IMR-90 (cell line): ENCODE data around the gene LTA. TPM values are rescaled to one million over a fixed set of nuclear protein-coding genes. Genes with fewer than 3 reads are reported as not detected.
A peak's percentile ranks its signal among the peaks of the same experiment; 100 is the strongest.

Experiments used
- ATAC-seq: fragments of 200-7000 bp; cut with Tn5 transposase; 2 replicates; pipeline ENCODE4 v1.9.1; 2020; ENCODE audit warnings: low read depth, mild to moderate bottlenecking, moderate library complexity
- Bru-seq: library from RNA; stranded (reverse); fragments of 400-500 nt; gene quantifications from one replicate; lab custom pipeline; 2021; lab: Mats Ljungman, UMichigan
- BruChase-seq, 2 experiments: library from RNA; stranded (reverse); fragments of 400-500 nt; gene quantifications; one replicate each; lab custom pipeline; 2021; lab: Mats Ljungman, UMichigan
- BruUV-seq: library from RNA; stranded (reverse); fragments of 400-500 nt; replicated peaks from 2 replicates; lab custom pipeline; 2021; lab: Mats Ljungman, UMichigan
- CTCF ChIA-PET: fragments of 300-600 bp; formaldehyde crosslinking; extraction: SDS; loops from one replicate; lab custom pipeline; 2021; ENCODE audit warnings: antibody characterized with exemption; lab: Yijun Ruan, JAX
- POLR2A ChIA-PET: fragments of 300-600 bp; sonication (Branson Sonifier 250); formaldehyde crosslinking; loops from one replicate; lab custom pipeline; 2022; ENCODE audit warnings: antibody characterized with exemption; ENCODE audit not compliant: unreplicated experiment; lab: Charles Lee
- DNase-seq: peaks from one replicate; pipeline ENCODE4 v3.0.0; 2013
- H2AFZ ChIP-seq: replicated peaks from 2 replicates; pipeline ENCODE3; 2013; ENCODE audit warnings: low read length, mild to moderate bottlenecking; ENCODE audit not compliant: poor library complexity
- H2AK5ac ChIP-seq: 2 replicates; pipeline ENCODE4 v1.6.1; 2013; ENCODE audit warnings: low read depth, low read length, inconsistent platforms
- H2AK9ac ChIP-seq: replicated peaks from 2 replicates; pipeline ENCODE3; 2013; ENCODE audit warnings: mild to moderate bottlenecking, low read depth, low read length, moderate library complexity; ENCODE audit not compliant: poor library complexity
- H2BK120ac ChIP-seq: 2 replicates; pipeline ENCODE4 v1.6.1; 2013; ENCODE audit warnings: low read depth, low read length, inconsistent platforms
- H2BK15ac ChIP-seq: 3 replicates; pipeline ENCODE4 v1.6.1; 2013; ENCODE audit warnings: low read depth, low read length, inconsistent platforms
- H2BK20ac ChIP-seq: 2 replicates; pipeline ENCODE4 v1.6.1; 2013; ENCODE audit warnings: low read depth, mild to moderate bottlenecking, inconsistent platforms, low read length, moderate library complexity
- H2BK5ac ChIP-seq: 2 replicates; pipeline ENCODE4 v1.6.1; 2013; ENCODE audit warnings: mild to moderate bottlenecking, low read depth, low read length, inconsistent platforms; ENCODE audit not compliant: poor library complexity, severe bottlenecking
- H3K14ac ChIP-seq: replicated peaks from 2 replicates; pipeline ENCODE4 v1.6.1; 2013; ENCODE audit warnings: low read depth, low read length, inconsistent platforms
- H3K18ac ChIP-seq: 2 replicates; pipeline ENCODE4 v1.6.1; 2013; ENCODE audit warnings: low read depth, low read length, control low read depth
- H3K23ac ChIP-seq: 2 replicates; pipeline ENCODE4 v1.6.1; 2013; ENCODE audit warnings: low read depth, low read length, inconsistent platforms
- H3K27ac ChIP-seq: 2 replicates; pipeline ENCODE4 v1.5.1; 2013; ENCODE audit warnings: mild to moderate bottlenecking, control low read depth, low read length; ENCODE audit not compliant: insufficient read depth
- H3K27me3 ChIP-seq: 2 replicates; pipeline ENCODE4 v1.6.1; 2013; ENCODE audit warnings: low read length; ENCODE audit not compliant: control insufficient read depth, insufficient read depth
- H3K36me3 ChIP-seq: 2 replicates; pipeline ENCODE4 v1.6.1; 2013; ENCODE audit warnings: low read length, mixed read lengths; ENCODE audit not compliant: control insufficient read depth, insufficient read depth
- H3K4ac ChIP-seq: 2 replicates; pipeline ENCODE4 v1.6.1; 2013; ENCODE audit warnings: low read depth, low read length, inconsistent platforms
- H3K4me1 ChIP-seq: 2 replicates; pipeline ENCODE4 v1.6.1; 2013; ENCODE audit warnings: low read length, mixed read lengths; ENCODE audit not compliant: control insufficient read depth, insufficient read depth
- H3K4me2 ChIP-seq: 2 replicates; pipeline ENCODE4 v1.6.1; 2013; ENCODE audit warnings: low read depth, mild to moderate bottlenecking, control low read depth, low read length, moderate library complexity
- H3K4me3 ChIP-seq: 2 replicates; pipeline ENCODE4 v1.5.1; 2013; ENCODE audit warnings: low read depth, mild to moderate bottlenecking, control low read depth, low read length, moderate library complexity; ENCODE audit not compliant: insufficient read depth
- H3K56ac ChIP-seq: 2 replicates; pipeline ENCODE4 v1.6.1; 2013; ENCODE audit warnings: low read length, inconsistent platforms; ENCODE audit not compliant: insufficient read depth; ENCODE audit errors: extremely low read depth
- H3K79me1 ChIP-seq, 2 experiments: 2 replicates each; pipeline ENCODE4 v1.6.1; 2013; ENCODE audit warnings: low read length in 2 of 2, inconsistent platforms in 1 of 2, low read depth in 1 of 2
- H3K9ac ChIP-seq: 2 replicates; pipeline ENCODE4 v1.6.1; 2013; ENCODE audit warnings: low read depth, low read length, control low read depth
- H3K9me1 ChIP-seq: 2 replicates; pipeline ENCODE4 v1.6.1; 2013; ENCODE audit warnings: low read length, inconsistent platforms; ENCODE audit not compliant: insufficient read depth
- H3K9me3 ChIP-seq: 2 replicates; pipeline ENCODE4 v1.6.1; 2013; ENCODE audit warnings: low read length; ENCODE audit not compliant: control insufficient read depth, insufficient read depth
- H4K20me1 ChIP-seq: 2 replicates; pipeline ENCODE4 v1.6.1; 2013; ENCODE audit warnings: low read length, inconsistent platforms; ENCODE audit not compliant: insufficient read depth
- H4K5ac ChIP-seq: 2 replicates; pipeline ENCODE4 v1.6.1; 2013; ENCODE audit warnings: mild to moderate bottlenecking, low read depth, low read length, control low read depth
- H4K8ac ChIP-seq, 2 experiments: 2 replicates each; pipeline ENCODE4 v1.6.1; 2013; ENCODE audit warnings: low read depth in 2 of 2, low read length in 2 of 2, control low read depth in 1 of 2, inconsistent platforms in 1 of 2
- H4K91ac ChIP-seq: 2 replicates; pipeline ENCODE4 v1.6.1; 2013; ENCODE audit warnings: low read depth, low read length, inconsistent platforms; ENCODE audit not compliant: insufficient read depth
- BHLHE40 ChIP-seq: fragments of 150-350 bp; IDR thresholded peaks from 2 replicates; pipeline ENCODE4 v1.6.1; 2016; ENCODE audit warnings: mild to moderate bottlenecking, low read depth, low read length
- MAZ ChIP-seq: IDR thresholded peaks from 2 replicates; pipeline ENCODE4 v1.6.1; 2012; ENCODE audit warnings: low read depth, mild to moderate bottlenecking, low read length, improper control_type of control experiment, moderate library complexity, borderline replicate concordance
- whole genome bisulfite sequencing, 2 experiments: methylation state at CpG; one replicate each; pipeline versions ENCODE4 v1.1.5 to v1.1.7; 2013; ENCODE audit warnings: missing lambda C conversion rate in 2 of 2; ENCODE audit not compliant: insufficient read length in 1 of 2; ENCODE audit errors: extremely low coverage in 2 of 2; 5-methylcytosine and 5-hydroxymethylcytosine counted together
- dilution Hi-C: fragments of 300-500 bp; cut with HindIII; formaldehyde crosslinking; loops from one replicate; pipeline ENCODE4 v1.14.3; 2018; ENCODE audit warnings: low sequenced_read_pairs; ENCODE audit not compliant: unreplicated experiment
- in situ Hi-C: fragments of 300-500 bp; cut with MboI; formaldehyde crosslinking; loops from 3 replicates; pipeline ENCODE4 v1.14.3; 2019; ENCODE audit warnings: low sequenced_read_pairs, inconsistent platforms, mixed read lengths
- intact Hi-C: fragments of 100-400 bp; cut with micrococcal nuclease; formaldehyde crosslinking; loops from 2 replicates; pipeline ENCODE4 v1.10.0; 2022
- long read RNA-seq: library from polyadenylated mRNA; unstranded; transcript quantifications from one replicate; pipeline ENCODE4 v2.0.0, GENCODE V29; 2021; ENCODE audit not compliant: unreplicated experiment
- polyA plus RNA-seq, 3 experiments: library from polyadenylated mRNA; depleted of rRNA; stranded (reverse); fragments of >200 nt; gene quantifications; 2 replicates each; pipeline ENCODE4 v1.2.3, GENCODE V29; 2012; ENCODE audit warnings: low replicate concordance in 1 of 3
- total RNA-seq: library from RNA; depleted of rRNA; stranded (reverse); fragments of >200 nt; gene quantifications from 2 replicates; pipeline ENCODE4 v1.2.3, GENCODE V29; 2012; rRNA removed
- TF ChIP-seq, protein P1 (sequence below): fragments of 150-350 bp; IDR thresholded peaks from 2 replicates; pipeline ENCODE4 v1.6.1; 2016; ENCODE audit warnings: low read depth, mild to moderate bottlenecking, low read length, moderate library complexity, borderline replicate concordance

Gene LTA
- total RNA-seq (not detected in 2 replicates), polyA plus RNA-seq (2012; rRNA removed) (not detected in 2 replicates), Bru-seq, nascent RNA (not detected), BruChase-seq, experiment 1, labeled RNA remaining after a 6-hour chase (percentile 20 among the genes with signal in this experiment), BruChase-seq, experiment 2, labeled RNA remaining after a 2-hour chase (not detected)
- not detected in 2 replicates for polyA plus RNA-seq (2012; cell fraction: cytosol; rRNA removed)
- polyA plus RNA-seq (2012; cell fraction: nucleus; rRNA removed; ENCODE audit: low replicate concordance): 0.05 TPM in 1 of 2 replicates, not detected in the other
- long read RNA-seq: 0 reads

GRCh38 chr6:31572041-31572911, at the start of gene LTA:
Gene LTA, plus strand, starts transcription at chr6:31572289. Its CDS starts 454 bp downstream, at chr6:31572743.
- Histone ChIP-seq H2BK5ac (no peak within 1 kb of the TSS), H3K9ac (no peak within 1 kb of the TSS), H2AFZ (peak within 1 kb of the TSS; percentile 51), H3K23ac (no peak within 1 kb of the TSS), H3K4me3 (no peak within 1 kb of the TSS), H2BK20ac (no peak within 1 kb of the TSS), H3K4me2 (no peak within 1 kb of the TSS), H3K18ac (no peak within 1 kb of the TSS), H3K56ac (no peak within 1 kb of the TSS), H3K4me1 (no peaks in the 10 kb centered on the region), H3K9me3 (no peaks in the 10 kb centered on the region), H4K20me1 (no peaks in the 10 kb centered on the region), H4K8ac (no peak within 1 kb of the TSS), H4K5ac (no peak within 1 kb of the TSS), H4K91ac (no peak within 1 kb of the TSS), H3K27me3 (peaks cover 43% of the 10 kb centered on the region), H3K9me1 (no peaks in the 10 kb centered on the region), H2AK9ac (no peak within 1 kb of the TSS), H2AK5ac (no peak within 1 kb of the TSS), H3K79me1 (no peaks in the 10 kb centered on the region), H3K14ac (no peak within 1 kb of the TSS), H2BK120ac (no peak within 1 kb of the TSS), H3K4ac (no peak within 1 kb of the TSS), H3K36me3 (no peaks in the 10 kb centered on the region), H2BK15ac (no peak within 1 kb of the TSS), H3K27ac (no peak within 1 kb of the TSS)
- CTCF ChIA-PET: no interaction called here
- intact Hi-C loops: no loop called here
- DNase-seq: no peak
- no peak for ATAC-seq
- POLR2A ChIA-PET: no interaction called here
- dilution Hi-C loops: no loop called here
- TF ChIP-seq BHLHE40 (no peak), MAZ (no peak)
- TF ChIP-seq, protein P1, sequence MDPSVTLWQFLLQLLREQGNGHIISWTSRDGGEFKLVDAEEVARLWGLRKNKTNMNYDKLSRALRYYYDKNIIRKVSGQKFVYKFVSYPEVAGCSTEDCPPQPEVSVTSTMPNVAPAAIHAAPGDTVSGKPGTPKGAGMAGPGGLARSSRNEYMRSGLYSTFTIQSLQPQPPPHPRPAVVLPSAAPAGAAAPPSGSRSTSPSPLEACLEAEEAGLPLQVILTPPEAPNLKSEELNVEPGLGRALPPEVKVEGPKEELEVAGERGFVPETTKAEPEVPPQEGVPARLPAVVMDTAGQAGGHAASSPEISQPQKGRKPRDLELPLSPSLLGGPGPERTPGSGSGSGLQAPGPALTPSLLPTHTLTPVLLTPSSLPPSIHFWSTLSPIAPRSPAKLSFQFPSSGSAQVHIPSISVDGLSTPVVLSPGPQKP: no peak
- WGBS, 2 experiments: 74% methylated on average over 13 of the region's 27 CpGs; no CpG with 5 or more reads in 1 of the 2 experiments
- in situ Hi-C loops: no loop called here
- BruUV-seq: no TSS peak
